HepG2 (cell line): ENCODE results near the gene PANK1.

Experiments used
- CTCF ChIP-seq: sonication (generic); formaldehyde crosslinking; IDR thresholded peaks from 2 replicates; pipeline ENCODE4 v1.5.0; 2020; ENCODE audit warnings: mild to moderate bottlenecking, missing genetic modification reagents, moderate library complexity
- NR2F1 ChIP-seq, 2 experiments: fragments of 450-650 bp in 1 of 2; formaldehyde crosslinking in 1 of 2; IDR thresholded peaks; 2 replicates each; pipeline versions ENCODE4 v1.5.0 to v1.6.1; 2016 to 2020; ENCODE audit warnings: mild to moderate bottlenecking in 1 of 2, missing compliant biosample characterization in 1 of 2, missing genetic modification reagents in 1 of 2, moderate library complexity in 1 of 2
- TF ChIP-seq, protein P1 (sequence below): sonication (generic); formaldehyde crosslinking; IDR thresholded peaks from 2 replicates; pipeline ENCODE4 v1.5.0; 2020; ENCODE audit warnings: mild to moderate bottlenecking, missing genetic modification reagents, borderline replicate concordance

DNA sequence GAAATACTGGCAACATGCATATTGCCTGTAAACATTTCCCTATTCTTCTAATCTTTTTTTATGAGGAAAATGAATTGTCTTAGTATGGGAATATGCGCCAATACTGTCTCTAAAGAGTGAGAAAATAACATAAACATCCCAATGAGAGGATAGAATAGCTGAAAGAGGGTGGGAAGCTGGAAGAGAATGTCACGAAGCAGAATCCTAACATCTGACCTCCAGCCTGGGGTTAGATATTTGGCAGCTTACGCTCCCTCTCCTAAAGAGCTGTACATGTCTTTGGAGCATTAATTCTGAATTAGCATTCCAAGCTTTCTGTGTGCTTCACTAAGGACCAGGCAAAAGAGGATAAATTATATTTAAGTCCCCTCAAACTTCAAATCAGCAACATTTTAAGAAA is 78.0 kb downstream of the PANK1 start:
- no peak for TF ChIP-seq NR2F1 (CRISPR knock-in tag; IDR thresholded peaks at IDR 0.05)
- TF ChIP-seq, protein P1, sequence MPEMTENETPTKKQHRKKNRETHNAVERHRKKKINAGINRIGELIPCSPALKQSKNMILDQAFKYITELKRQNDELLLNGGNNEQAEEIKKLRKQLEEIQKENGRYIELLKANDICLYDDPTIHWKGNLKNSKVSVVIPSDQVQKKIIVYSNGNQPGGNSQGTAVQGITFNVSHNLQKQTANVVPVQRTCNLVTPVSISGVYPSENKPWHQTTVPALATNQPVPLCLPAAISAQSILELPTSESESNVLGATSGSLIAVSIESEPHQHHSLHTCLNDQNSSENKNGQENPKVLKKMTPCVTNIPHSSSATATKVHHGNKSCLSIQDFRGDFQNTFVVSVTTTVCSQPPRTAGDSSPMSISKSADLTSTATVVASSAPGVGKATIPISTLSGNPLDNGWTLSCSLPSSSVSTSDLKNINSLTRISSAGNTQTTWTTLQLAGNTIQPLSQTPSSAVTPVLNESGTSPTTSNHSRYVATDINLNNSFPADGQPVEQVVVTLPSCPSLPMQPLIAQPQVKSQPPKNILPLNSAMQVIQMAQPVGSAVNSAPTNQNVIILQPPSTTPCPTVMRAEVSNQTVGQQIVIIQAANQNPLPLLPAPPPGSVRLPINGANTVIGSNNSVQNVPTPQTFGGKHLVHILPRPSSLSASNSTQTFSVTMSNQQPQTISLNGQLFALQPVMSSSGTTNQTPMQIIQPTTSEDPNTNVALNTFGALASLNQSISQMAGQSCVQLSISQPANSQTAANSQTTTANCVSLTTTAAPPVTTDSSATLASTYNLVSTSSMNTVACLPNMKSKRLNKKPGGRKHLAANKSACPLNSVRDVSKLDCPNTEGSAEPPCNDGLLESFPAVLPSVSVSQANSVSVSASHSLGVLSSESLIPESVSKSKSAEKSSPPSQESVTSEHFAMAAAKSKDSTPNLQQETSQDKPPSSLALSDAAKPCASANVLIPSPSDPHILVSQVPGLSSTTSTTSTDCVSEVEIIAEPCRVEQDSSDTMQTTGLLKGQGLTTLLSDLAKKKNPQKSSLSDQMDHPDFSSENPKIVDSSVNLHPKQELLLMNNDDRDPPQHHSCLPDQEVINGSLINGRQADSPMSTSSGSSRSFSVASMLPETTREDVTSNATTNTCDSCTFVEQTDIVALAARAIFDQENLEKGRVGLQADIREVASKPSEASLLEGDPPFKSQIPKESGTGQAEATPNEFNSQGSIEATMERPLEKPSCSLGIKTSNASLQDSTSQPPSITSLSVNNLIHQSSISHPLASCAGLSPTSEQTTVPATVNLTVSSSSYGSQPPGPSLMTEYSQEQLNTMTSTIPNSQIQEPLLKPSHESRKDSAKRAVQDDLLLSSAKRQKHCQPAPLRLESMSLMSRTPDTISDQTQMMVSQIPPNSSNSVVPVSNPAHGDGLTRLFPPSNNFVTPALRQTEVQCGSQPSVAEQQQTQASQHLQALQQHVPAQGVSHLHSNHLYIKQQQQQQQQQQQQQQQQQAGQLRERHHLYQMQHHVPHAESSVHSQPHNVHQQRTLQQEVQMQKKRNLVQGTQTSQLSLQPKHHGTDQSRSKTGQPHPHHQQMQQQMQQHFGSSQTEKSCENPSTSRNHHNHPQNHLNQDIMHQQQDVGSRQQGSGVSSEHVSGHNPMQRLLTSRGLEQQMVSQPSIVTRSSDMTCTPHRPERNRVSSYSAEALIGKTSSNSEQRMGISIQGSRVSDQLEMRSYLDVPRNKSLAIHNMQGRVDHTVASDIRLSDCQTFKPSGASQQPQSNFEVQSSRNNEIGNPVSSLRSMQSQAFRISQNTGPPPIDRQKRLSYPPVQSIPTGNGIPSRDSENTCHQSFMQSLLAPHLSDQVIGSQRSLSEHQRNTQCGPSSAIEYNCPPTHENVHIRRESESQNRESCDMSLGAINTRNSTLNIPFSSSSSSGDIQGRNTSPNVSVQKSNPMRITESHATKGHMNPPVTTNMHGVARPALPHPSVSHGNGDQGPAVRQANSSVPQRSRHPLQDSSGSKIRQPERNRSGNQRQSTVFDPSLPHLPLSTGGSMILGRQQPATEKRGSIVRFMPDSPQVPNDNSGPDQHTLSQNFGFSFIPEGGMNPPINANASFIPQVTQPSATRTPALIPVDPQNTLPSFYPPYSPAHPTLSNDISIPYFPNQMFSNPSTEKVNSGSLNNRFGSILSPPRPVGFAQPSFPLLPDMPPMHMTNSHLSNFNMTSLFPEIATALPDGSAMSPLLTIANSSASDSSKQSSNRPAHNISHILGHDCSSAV (CRISPR knock-in tag), result no peak
- no peak for TF ChIP-seq CTCF (CRISPR knock-in tag)
